Posterior vena cava (tissue), 2 donors: Measurements from ENCODE around the gene GNG4. TPM values are rescaled to one million over a fixed set of nuclear protein-coding genes. Genes with fewer than 3 reads are reported as not detected.

Experiments used
- DNase-seq: peaks from one replicate; pipeline ENCODE4 v3.0.0-alpha.2; 2020; ENCODE audit warnings: low spot score
- intact Hi-C, 2 donors: fragments of 100-400 bp; cut with DNase I; formaldehyde crosslinking; loops; one replicate each; pipeline versions ENCODE4 v1.14.1 to v1.14.2; 2022 to 2023
- total RNA-seq, 2 donors: library from RNA; stranded (reverse); fragmentation: NEBNext Ultra II Directional; extraction: Animal tissue kit (Norgen Biotek cat#: 25700); gene quantifications; one replicate each; pipeline ENCODE4 v1.2.1, GENCODE V29; 2021
- donor health status: DM: yes; HTN: yes; CAD: no.
- donor health status: DM: yes; HTN: yes; CAD: no.

GNG4 gene
- total RNA-seq, 2 donors from 2014 or later, result 0.32 to 0.38 TPM

DNA sequence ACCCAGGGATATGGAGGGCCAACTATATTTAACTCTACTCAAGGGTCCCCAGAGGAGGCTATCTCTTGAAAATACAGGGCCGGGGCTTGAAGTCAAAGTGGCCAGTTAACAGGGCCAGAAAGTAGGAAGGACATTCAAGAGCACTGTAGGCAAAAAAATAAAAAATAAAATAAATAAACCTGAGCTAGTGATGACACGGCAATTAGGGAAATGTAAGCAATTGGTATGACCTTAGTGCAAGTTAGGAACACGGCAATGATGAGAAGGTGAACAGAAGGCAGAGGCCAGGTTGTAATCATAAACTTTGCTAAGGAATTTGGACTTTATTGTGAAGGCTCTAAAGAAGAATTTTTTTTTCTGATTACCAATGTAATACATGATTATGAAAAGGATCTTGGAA is 142.0 kb downstream of the GNG4 start:
- no peak for DNase-seq
- intact Hi-C loops, result loop anchor here in 1 of 2 donors (2.0 kb wide), 1 partner anchor 23 kb away; no protein-coding TSS in a partner anchor

GRCh38 chr1:235504494-235505222 is 144.9 kb downstream of the GNG4 start:
- intact Hi-C loops, result no loop called here
- peak; percentile 100 for DNase-seq

DNA sequence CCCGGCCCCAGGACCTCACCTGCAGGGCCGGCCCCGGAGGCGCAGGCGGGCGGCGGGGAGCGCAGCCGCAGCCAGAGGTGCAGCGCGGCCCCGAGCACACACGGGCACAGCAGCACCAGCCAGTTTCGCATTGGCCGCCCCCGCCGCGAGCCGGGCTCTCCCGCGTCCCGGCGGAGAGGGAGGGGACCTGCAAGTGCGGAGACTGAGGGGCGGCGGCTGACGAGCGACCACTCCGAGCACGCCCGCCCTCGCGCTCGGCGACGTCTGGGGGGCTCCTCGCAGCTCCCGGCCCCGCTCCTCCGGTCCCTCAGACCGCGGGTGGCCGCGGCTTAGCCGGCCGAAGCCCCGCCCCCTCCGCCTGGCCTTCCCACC is 145.5 kb downstream of the GNG4 start, which contains the start of gene B3GALNT2:
B3GALNT2 (minus strand) TSS at position 331 of the 372 bp plus-strand sequence; CDS start at position 131, 200 bp downstream.
- intact Hi-C loops, result no loop called here
- DNase-seq, result no peak

- DNase-seq, result peak; percentile 87
- intact Hi-C loops, result no loop called here
These were observed 146.0 kb downstream of the GNG4 start for GRCh38 chr1:235503403-235504121.

- no peak for DNase-seq
- intact Hi-C loops, result no loop called here
These were observed 146.8 kb downstream of the GNG4 start for GRCh38 chr1:235502601-235503402.

- DNase-seq, result no peak
- intact Hi-C loops, result no loop called here
These were observed 148.5 kb downstream of the GNG4 start for GRCh38 chr1:235500971-235501540.

Other genes with a start within 250 kb of the GNG4 start
- gene B3GALNT2, start 145.3 kb downstream of the GNG4 start, total RNA-seq, result 10 to 100 TPM; 31.9 to 32.4 TPM
- gene LYST, start 217.1 kb upstream of the GNG4 start, total RNA-seq, result 10 to 100 TPM; 51.2 to 53.5 TPM